Endothelial cell of umbilical vein (primary cell): ENCODE results near the gene SEC16B. TPM values are rescaled to one million over a fixed set of nuclear protein-coding genes. Genes with fewer than 3 reads are reported as not detected.

Experiments used
- polyA plus RNA-seq, 4 experiments: library from polyadenylated mRNA; depleted of rRNA in 3 of 4; stranded (reverse) in 3 of 4; unstranded in 1 of 4; fragments of >200 nt; gene quantifications; 2 replicates each; pipeline versions ENCODE4 v1.2.1 to v1.2.3, GENCODE V29; 2011 to 2012; ENCODE audit warnings: missing spikeins in 1 of 4
- small RNA-seq: library from RNA; depleted of rRNA; stranded (forward); fragments of <200 nt; gene quantifications from one replicate; pipeline ENCODE3, GENCODE V24; 2012; ENCODE audit warnings: low replicate concordance, low read depth; ENCODE audit not compliant: insufficient read depth, insufficient read length
- total RNA-seq: library from RNA; stranded (reverse); gene quantifications from 2 replicates; pipeline ENCODE4 v1.2.3, GENCODE V29; 2021

Gene SEC16B
- total and polyA plus RNA-seq, 2 donors (not counting 3 experiments of a cell fraction or from before 2014, with no cell fraction given), result 0.44 to 0.58 TPM

Small RNA genes within 50 kb of the gene (small RNA-seq; reads per million reads assigned to genes)
- gene AL359075.1, result not detected

Other genes with a start within 250 kb of the SEC16B start
- gene RASAL2, start 124.0 kb upstream of the SEC16B start, total RNA-seq, result 15.5 and 19.6 TPM in 2 replicates
- 9.9 and 12.5 TPM in 2 replicates for gene RASAL2, start 124.0 kb upstream of the SEC16B start, polyA plus RNA-seq